ENCODE measurements around the gene LGALS1.
A peak's percentile ranks its signal among the peaks of the same experiment; 100 is the strongest.
"Not testable (repeated sequence)": the region's sequence is repeated elsewhere in the genome, so short reads cannot be mapped to it uniquely, and the experiment has no call there.

LGALS1 gene

GRCh38 chr22:37692627-37693285, 17.3 kb downstream of the LGALS1 start:
- H3K79me2 ChIP-seq (ENCODE audit: control insufficient read depth, insufficient read depth, low read length, unreplicated experiment), result peaks cover 1% of the 10 kb centered on the region

GRCh38 chr22:37694131-37694530, 18.7 kb downstream of the LGALS1 start:
- H3K4me1 ChIP-seq (ENCODE audit: control insufficient read depth, insufficient read depth, low read length, unreplicated experiment), result peaks cover 11% of the 10 kb centered on the region
- not testable (repeated sequence) for H3K79me2 ChIP-seq (ENCODE audit: control insufficient read depth, insufficient read depth, low read length, unreplicated experiment); H3K27ac ChIP-seq (ENCODE audit: low read depth, low read length); H2AFZ ChIP-seq (ENCODE audit: low read length, unreplicated experiment); H3K36me3 ChIP-seq (ENCODE audit: insufficient read depth, low read length); H3K27me3 ChIP-seq (ENCODE audit: insufficient read depth, low read length); H3K4me3 ChIP-seq (ENCODE audit: low read depth, low read length)

More at GRCh38 chr22:37692627-37693285, 17.3 kb downstream of the LGALS1 start:
- no peak overlapping the region for H3K4me3 ChIP-seq (ENCODE audit: low read depth, low read length)
- H3K27me3 ChIP-seq (ENCODE audit: insufficient read depth, low read length), result no peaks in the 10 kb centered on the region
- H3K36me3 ChIP-seq (ENCODE audit: insufficient read depth, low read length), result no peaks in the 10 kb centered on the region
- no peak overlapping the region for H2AFZ ChIP-seq (ENCODE audit: low read length, unreplicated experiment)
- H3K4me1 ChIP-seq (ENCODE audit: control insufficient read depth, insufficient read depth, low read length, unreplicated experiment), result peaks cover 11% of the 10 kb centered on the region
- no peak overlapping the region for H3K27ac ChIP-seq (ENCODE audit: low read depth, low read length)

GRCh38 chr22:37696260-37696656, 20.8 kb downstream of the LGALS1 start:
- Histone ChIP-seq H3K4me1 (ENCODE audit: control insufficient read depth, insufficient read depth, low read length, unreplicated experiment) (peaks cover 11% of the 10 kb centered on the region), H3K4me3 (ENCODE audit: low read depth, low read length) (peak overlapping the region; percentile 51; the same call in 1 of the 2 replicates)
- H2AFZ ChIP-seq (ENCODE audit: low read length, unreplicated experiment); H3K27me3 ChIP-seq (ENCODE audit: insufficient read depth, low read length); H3K79me2 ChIP-seq (ENCODE audit: control insufficient read depth, insufficient read depth, low read length, unreplicated experiment); H3K36me3 ChIP-seq (ENCODE audit: insufficient read depth, low read length); H3K27ac ChIP-seq (ENCODE audit: low read depth, low read length): not testable (repeated sequence)

- Histone ChIP-seq H3K4me3 (ENCODE audit: low read depth, low read length) (peak within 1 kb of the TSS; percentile 68), H3K36me3 (ENCODE audit: insufficient read depth, low read length) (no peaks in the 10 kb centered on the region), H3K27ac (ENCODE audit: low read depth, low read length) (no peak within 1 kb of the TSS), H3K27me3 (ENCODE audit: insufficient read depth, low read length) (no peaks in the 10 kb centered on the region), H2AFZ (ENCODE audit: low read length, unreplicated experiment) (no peak within 1 kb of the TSS), H3K4me1 (ENCODE audit: control insufficient read depth, insufficient read depth, low read length, unreplicated experiment) (peaks cover 11% of the 10 kb centered on the region), H3K79me2 (ENCODE audit: control insufficient read depth, insufficient read depth, low read length, unreplicated experiment) (no peaks in the 10 kb centered on the region)
Measured at GRCh38 chr22:37696657-37697537, 21.5 kb downstream of the LGALS1 start, which contains the start of gene TRIOBP. Gene TRIOBP (plus strand): TSS chr22:37697048. CDS start chr22:37701366, 4,318 bp downstream.

GRCh38 chr22:37697538-37697835, 22.1 kb downstream of the LGALS1 start:
- Histone ChIP-seq H3K36me3 (ENCODE audit: insufficient read depth, low read length) (no peaks in the 10 kb centered on the region), H2AFZ (ENCODE audit: low read length, unreplicated experiment) (no peak overlapping the region), H3K27me3 (ENCODE audit: insufficient read depth, low read length) (no peaks in the 10 kb centered on the region), H3K27ac (ENCODE audit: low read depth, low read length) (no peak overlapping the region), H3K4me1 (ENCODE audit: control insufficient read depth, insufficient read depth, low read length, unreplicated experiment) (peaks cover 11% of the 10 kb centered on the region), H3K4me3 (ENCODE audit: low read depth, low read length) (peak overlapping the region; percentile 68), H3K79me2 (ENCODE audit: control insufficient read depth, insufficient read depth, low read length, unreplicated experiment) (no peaks in the 10 kb centered on the region)

- Histone ChIP-seq H2AFZ (ENCODE audit: low read length, unreplicated experiment) (no peak overlapping the region), H3K27me3 (ENCODE audit: insufficient read depth, low read length) (no peaks in the 10 kb centered on the region)
Measured at GRCh38 chr22:37701141-37701786, 25.8 kb downstream of the LGALS1 start.

GRCh38 chr22:37703906-37704305, 28.5 kb downstream of the LGALS1 start:
- no peak overlapping the region for H2AFZ ChIP-seq (ENCODE audit: low read length, unreplicated experiment)
- no peaks in the 10 kb centered on the region for H3K4me1 ChIP-seq (ENCODE audit: control insufficient read depth, insufficient read depth, low read length, unreplicated experiment)
- H3K79me2 ChIP-seq (ENCODE audit: control insufficient read depth, insufficient read depth, low read length, unreplicated experiment), result no peaks in the 10 kb centered on the region
- no peaks in the 10 kb centered on the region for H3K27me3 ChIP-seq (ENCODE audit: insufficient read depth, low read length)
- H3K36me3 ChIP-seq (ENCODE audit: insufficient read depth, low read length), result no peaks in the 10 kb centered on the region
- H3K27ac ChIP-seq (ENCODE audit: low read depth, low read length), result no peak overlapping the region
- no peak overlapping the region for H3K4me3 ChIP-seq (ENCODE audit: low read depth, low read length)

More at GRCh38 chr22:37701141-37701786, 25.8 kb downstream of the LGALS1 start:
- Histone ChIP-seq H3K4me3 (ENCODE audit: low read depth, low read length) (no peak overlapping the region), H3K27ac (ENCODE audit: low read depth, low read length) (no peak overlapping the region), H3K36me3 (ENCODE audit: insufficient read depth, low read length) (no peaks in the 10 kb centered on the region), H3K4me1 (ENCODE audit: control insufficient read depth, insufficient read depth, low read length, unreplicated experiment) (peaks cover 5% of the 10 kb centered on the region), H3K79me2 (ENCODE audit: control insufficient read depth, insufficient read depth, low read length, unreplicated experiment) (no peaks in the 10 kb centered on the region)

GRCh38 chr22:37704645-37705044, 29.2 kb downstream of the LGALS1 start:
- H3K27ac ChIP-seq (ENCODE audit: low read depth, low read length), result no peak overlapping the region
- no peaks in the 10 kb centered on the region for H3K36me3 ChIP-seq (ENCODE audit: insufficient read depth, low read length)
- no peaks in the 10 kb centered on the region for H3K4me1 ChIP-seq (ENCODE audit: control insufficient read depth, insufficient read depth, low read length, unreplicated experiment)
- no peak overlapping the region for H3K4me3 ChIP-seq (ENCODE audit: low read depth, low read length)
- no peaks in the 10 kb centered on the region for H3K27me3 ChIP-seq (ENCODE audit: insufficient read depth, low read length)
- H3K79me2 ChIP-seq (ENCODE audit: control insufficient read depth, insufficient read depth, low read length, unreplicated experiment), result no peaks in the 10 kb centered on the region
- H2AFZ ChIP-seq (ENCODE audit: low read length, unreplicated experiment), result no peak overlapping the region

GRCh38 chr22:37705205-37705604, 29.8 kb downstream of the LGALS1 start:
- no peak overlapping the region for H2AFZ ChIP-seq (ENCODE audit: low read length, unreplicated experiment)
- H3K4me1 ChIP-seq (ENCODE audit: control insufficient read depth, insufficient read depth, low read length, unreplicated experiment), result no peaks in the 10 kb centered on the region
- no peak overlapping the region for H3K27ac ChIP-seq (ENCODE audit: low read depth, low read length)
- H3K27me3 ChIP-seq (ENCODE audit: insufficient read depth, low read length), result no peaks in the 10 kb centered on the region
- no peaks in the 10 kb centered on the region for H3K36me3 ChIP-seq (ENCODE audit: insufficient read depth, low read length)
- H3K4me3 ChIP-seq (ENCODE audit: low read depth, low read length), result no peak overlapping the region
- H3K79me2 ChIP-seq (ENCODE audit: control insufficient read depth, insufficient read depth, low read length, unreplicated experiment), result no peaks in the 10 kb centered on the region

GRCh38 chr22:37708580-37709444, 33.4 kb downstream of the LGALS1 start:
- Histone ChIP-seq H3K79me2 (ENCODE audit: control insufficient read depth, insufficient read depth, low read length, unreplicated experiment) (no peaks in the 10 kb centered on the region), H3K4me3 (ENCODE audit: low read depth, low read length) (no peak overlapping the region), H2AFZ (ENCODE audit: low read length, unreplicated experiment) (no peak overlapping the region), H3K36me3 (ENCODE audit: insufficient read depth, low read length) (no peaks in the 10 kb centered on the region), H3K4me1 (ENCODE audit: control insufficient read depth, insufficient read depth, low read length, unreplicated experiment) (no peaks in the 10 kb centered on the region), H3K27ac (ENCODE audit: low read depth, low read length) (no peak overlapping the region), H3K27me3 (ENCODE audit: insufficient read depth, low read length) (no peaks in the 10 kb centered on the region)
